HG03342 (cell line): Measurements from ENCODE around the gene CSF2.

ENCODE experiments used
- ATAC-seq: cut with Tn5 transposase; IDR thresholded peaks from one replicate; pipeline ENCODE4 v1.9.1; 2021; ENCODE audit warnings: mild to moderate bottlenecking, moderate library complexity; ENCODE audit not compliant: unreplicated experiment

Gene CSF2

GRCh38 chr5:132086277-132086794 lies 12.7 kb downstream of the CSF2 start:
- no peak for ATAC-seq

GRCh38 chr5:132087176-132087575 lies 13.6 kb downstream of the CSF2 start:
- no peak for ATAC-seq

GRCh38 chr5:132087661-132088060 lies 14.1 kb downstream of the CSF2 start:
- no peak for ATAC-seq

GRCh38 chr5:132089363-132089762 lies 15.8 kb downstream of the CSF2 start:
- no peak for ATAC-seq

- no peak for ATAC-seq
Measured at GRCh38 chr5:132090107-132090506, 16.5 kb downstream of the CSF2 start.

- no peak for ATAC-seq
Measured at GRCh38 chr5:132093271-132093670, 19.7 kb downstream of the CSF2 start.

- no peak for ATAC-seq
Measured at GRCh38 chr5:132094393-132095076, 20.9 kb downstream of the CSF2 start.

- no peak for ATAC-seq
Measured at GRCh38 chr5:132095077-132095410, 21.5 kb downstream of the CSF2 start.

- no peak for ATAC-seq
Measured at GRCh38 chr5:132095424-132095972, 21.9 kb downstream of the CSF2 start.

- ATAC-seq: no peak
Measured at GRCh38 chr5:132096904-132097303, 23.3 kb downstream of the CSF2 start.

- ATAC-seq: peak; percentile 33
Measured at GRCh38 chr5:132098151-132098594, 24.6 kb downstream of the CSF2 start.

- ATAC-seq: no peak
Measured at GRCh38 chr5:132098621-132099020, 25.0 kb downstream of the CSF2 start.

GRCh38 chr5:132099076-132099748 lies 25.6 kb downstream of the CSF2 start:
- peak; percentile 50 for ATAC-seq

- no peak for ATAC-seq
Measured at GRCh38 chr5:132099905-132100304, 26.3 kb downstream of the CSF2 start.

- ATAC-seq: peak; percentile 26
Measured at GRCh38 chr5:132100672-132101261, 27.2 kb downstream of the CSF2 start.

GRCh38 chr5:132101385-132101880 lies 27.8 kb downstream of the CSF2 start:
- no peak for ATAC-seq

GRCh38 chr5:132102101-132102701 lies 28.6 kb downstream of the CSF2 start:
- no peak for ATAC-seq

GRCh38 chr5:132102944-132103331 lies 29.3 kb downstream of the CSF2 start:
- no peak for ATAC-seq

GRCh38 chr5:132103332-132103951 lies 29.9 kb downstream of the CSF2 start:
- ATAC-seq: peak; percentile 72

- ATAC-seq: peak; percentile 12
Measured at GRCh38 chr5:132103969-132104391, 30.4 kb downstream of the CSF2 start.

- no peak for ATAC-seq
Measured at GRCh38 chr5:132104556-132104955, 31.0 kb downstream of the CSF2 start.
